HCT116 (cell line): ENCODE measurements around the gene CALCOCO1. TPM values are rescaled to one million over a fixed set of nuclear protein-coding genes. Genes with fewer than 3 reads are reported as not detected.

Experiments used
- ATAC-seq: fragments of 200-7000 bp; cut with Tn5 transposase; 2 replicates; pipeline ENCODE4 v1.9.1; 2020; ENCODE audit warnings: mild to moderate bottlenecking, moderate library complexity
- BruUV-seq: library from RNA; stranded (reverse); fragments of 400-500 nt; replicated peaks from 2 replicates; lab custom pipeline; 2021; lab: Mats Ljungman, UMichigan
- CTCF ChIA-PET: fragments of 300-600 bp; sonication (Branson Sonifier 250); formaldehyde crosslinking; loops from one replicate; lab custom pipeline; 2021; ENCODE audit warnings: antibody characterized with exemption; lab: Charles Lee
- POLR2A ChIA-PET: fragments of 300-600, 350-600 bp; sonication (Branson Sonifier 250); formaldehyde crosslinking; loops from one replicate; lab custom pipeline; 2021; ENCODE audit warnings: antibody characterized with exemption; lab: Charles Lee
- RAD21 ChIA-PET, 2 experiments: fragments of 300-600 bp; sonication (Branson Sonifier 250); formaldehyde crosslinking; loops; one replicate each; lab custom pipeline; 2023; ENCODE audit warnings: low total read pairs in 2 of 2; ENCODE audit not compliant: uncharacterized antibody in 2 of 2, unreplicated experiment in 2 of 2, low non-redundant PET in 1 of 2; lab: Charles Lee
- DNase-seq: peaks from one replicate; pipeline ENCODE4 v3.0.0-alpha.2; 2010; ENCODE audit warnings: low read depth, low spot score
- H2AFZ ChIP-seq: fragments of 200-600 bp; shearing (Covaris generic), sonication (generic); 2 replicates; pipeline ENCODE4 v1.6.1; 2017; ENCODE audit warnings: low read depth, mixed run types, mixed read lengths, antibody characterized with exemption, low read length; ENCODE audit not compliant: poor library complexity, severe bottlenecking
- H3K27ac ChIP-seq: 2 replicates; pipeline ENCODE4 v1.5.1; 2012; ENCODE audit warnings: low read depth, low read length
- H3K27me3 ChIP-seq: fragments of 200-600 bp; sonication (generic); 2 replicates; pipeline ENCODE4 v1.6.1; 2016; ENCODE audit warnings: mixed run types, low read length, mixed read lengths; ENCODE audit not compliant: insufficient read depth
- H3K36me3 ChIP-seq, 2 experiments: fragments of 200-500 bp in 1 of 2; fragments of 200-600 bp in 1 of 2; sonication (Bioruptor generic) in 1 of 2; sonication (generic) in 1 of 2; 2 replicates each; pipeline versions ENCODE4 v1.5.1 to v1.6.1; 2014 to 2016; ENCODE audit warnings: low read length in 2 of 2, inconsistent platforms in 1 of 2, mixed read lengths in 1 of 2, mixed run types in 1 of 2; ENCODE audit not compliant: insufficient read depth in 2 of 2, control insufficient read depth in 1 of 2
- H3K4me1 ChIP-seq, 2 experiments: fragments of 200-600 bp in 1 of 2; sonication (generic) in 1 of 2; 2 replicates each; pipeline versions ENCODE4 v1.5.1 to v1.6.1; 2012 to 2017; ENCODE audit warnings: low read length in 2 of 2, inconsistent platforms in 1 of 2, mild to moderate bottlenecking in 1 of 2, mixed read lengths in 1 of 2, mixed run types in 1 of 2, moderate library complexity in 1 of 2; ENCODE audit not compliant: insufficient read depth in 2 of 2, control insufficient read depth in 1 of 2
- H3K4me2 ChIP-seq: fragments of 200-600 bp; sonication (generic); 2 replicates; pipeline ENCODE4 v1.6.1; 2017; ENCODE audit warnings: mixed run types, low read length, mixed read lengths
- H3K4me3 ChIP-seq, 2 experiments: fragments of 200-600 bp in 1 of 2; sonication (generic) in 1 of 2; replicated peaks in 1 of 2; 2 replicates each; pipeline ENCODE4 v1.5.1; 2011 to 2016; ENCODE audit warnings: low read length in 2 of 2, control low read depth in 1 of 2, low read depth in 1 of 2, mild to moderate bottlenecking in 1 of 2, mixed read lengths in 1 of 2, mixed run types in 1 of 2
- H3K79me2 ChIP-seq: fragments of 200-600 bp; sonication (generic); 2 replicates; pipeline ENCODE4 v1.6.1; 2017; ENCODE audit warnings: mild to moderate bottlenecking, mixed run types, low read length, moderate library complexity, mixed read lengths; ENCODE audit not compliant: insufficient read depth
- H3K9ac ChIP-seq: fragments of 200-600 bp; sonication (generic); 2 replicates; pipeline ENCODE4 v1.6.1; 2016; ENCODE audit warnings: low read length, mixed read lengths
- H3K9me2 ChIP-seq: fragments of 200-600 bp; sonication (generic), shearing (Covaris generic); 2 replicates; pipeline ENCODE4 v1.6.1; 2017; ENCODE audit warnings: mixed run types, mild to moderate bottlenecking, moderate library complexity; ENCODE audit not compliant: insufficient read depth
- H3K9me3 ChIP-seq, 2 experiments: fragments of 200-500 bp in 1 of 2; fragments of 200-600 bp in 1 of 2; sonication (Bioruptor generic) in 1 of 2; sonication (generic) in 1 of 2; 2 replicates each; pipeline ENCODE4 v1.6.1; 2014 to 2017; ENCODE audit warnings: low read length in 2 of 2, mixed read lengths in 2 of 2, inconsistent platforms in 1 of 2, low read depth in 1 of 2, mild to moderate bottlenecking in 1 of 2, mixed run types in 1 of 2, moderate library complexity in 1 of 2; ENCODE audit not compliant: control insufficient read depth in 1 of 2, insufficient read depth in 1 of 2
- H4K20me1 ChIP-seq: fragments of 200-600 bp; sonication (generic), shearing (Covaris generic); 2 replicates; pipeline ENCODE4 v1.6.1; 2017; ENCODE audit warnings: mixed run types, mild to moderate bottlenecking, moderate library complexity; ENCODE audit not compliant: insufficient read depth
- ATF3 ChIP-seq: IDR thresholded peaks from 2 replicates; pipeline ENCODE4 v1.6.1; 2012
- CBX3 ChIP-seq: IDR thresholded peaks from 2 replicates; pipeline ENCODE4 v1.6.1; 2012; ENCODE audit warnings: low read depth
- ELF1 ChIP-seq: IDR thresholded peaks from 2 replicates; pipeline ENCODE4 v1.6.1; 2012; ENCODE audit warnings: low read depth, borderline replicate concordance
- EZH2 ChIP-seq: fragments of 200-600 bp; sonication (generic); IDR thresholded peaks from 2 replicates; pipeline ENCODE4 v1.6.1; 2017; ENCODE audit warnings: antibody characterized with exemption, mixed run types
- EZH2phosphoT487 ChIP-seq: fragments of 200-600 bp; IDR thresholded peaks from 2 replicates; pipeline ENCODE4 v1.6.1; 2018; ENCODE audit warnings: antibody characterized with exemption, borderline replicate concordance
- FOSL1 ChIP-seq: IDR thresholded peaks from 2 replicates; pipeline ENCODE4 v1.6.1; 2012; ENCODE audit warnings: low read depth
- POLR2A ChIP-seq: IDR thresholded peaks from 2 replicates; pipeline ENCODE4 v1.7.0; 2011; ENCODE audit warnings: borderline replicate concordance; ENCODE audit not compliant: insufficient read depth, insufficient read length; ENCODE audit errors: extremely low read depth
- POLR2AphosphoS5 ChIP-seq: IDR thresholded peaks from 2 replicates; pipeline ENCODE4 v1.6.1; 2011; ENCODE audit warnings: mild to moderate bottlenecking, low read depth, low read length, moderate library complexity
- REST ChIP-seq: IDR thresholded peaks from 2 replicates; pipeline ENCODE4 v1.6.1; 2012; ENCODE audit warnings: low read depth
- SIN3A ChIP-seq: IDR thresholded peaks from 2 replicates; pipeline ENCODE4 v1.6.1; 2012; ENCODE audit warnings: low read depth
- SP1 ChIP-seq: IDR thresholded peaks from 2 replicates; pipeline ENCODE4 v1.6.1; 2012; ENCODE audit warnings: low read depth
- SRF ChIP-seq: IDR thresholded peaks from 2 replicates; pipeline ENCODE4 v1.6.1; 2012; ENCODE audit warnings: low read depth
- YY1 ChIP-seq: IDR thresholded peaks from 2 replicates; pipeline ENCODE4 v1.6.1; 2011; ENCODE audit warnings: low read length, low read depth, moderate library complexity, mild to moderate bottlenecking; ENCODE audit not compliant: insufficient replicate concordance; ENCODE audit errors: extremely low read depth
- ZBTB33 ChIP-seq: IDR thresholded peaks from 2 replicates; pipeline ENCODE4 v1.6.1; 2011; ENCODE audit warnings: mild to moderate bottlenecking, low read length, moderate library complexity; ENCODE audit not compliant: insufficient replicate concordance; ENCODE audit errors: extremely low read depth
- ZFX ChIP-seq: fragments of 450-650 bp; IDR thresholded peaks from 2 replicates; pipeline ENCODE4 v1.6.1; 2017
- ZNF274 ChIP-seq: fragments of 200-500 bp; sonication (Bioruptor generic); IDR thresholded peaks from 2 replicates; pipeline ENCODE4 v1.6.1; 2014; ENCODE audit warnings: mild to moderate bottlenecking, low read depth, low read length, inconsistent platforms
- intact Hi-C: fragments of 100-400 bp; cut with micrococcal nuclease; formaldehyde crosslinking; loops from 2 replicates; pipeline ENCODE4 v1.10.0; 2022
- total RNA-seq: library from RNA; stranded (reverse); gene quantifications from one replicate; pipeline ENCODE4 v1.2.1, GENCODE V29; 2021; ENCODE audit not compliant: unreplicated experiment

The CALCOCO1 gene
- total RNA-seq, 1 experiment from 2014 or later: 42.6 TPM

- no peaks in the 10 kb centered on the region for H3K79me2 ChIP-seq
- no peaks in the 10 kb centered on the region for H3K36me3 ChIP-seq
- H4K20me1 ChIP-seq: no peaks in the 10 kb centered on the region
- intact Hi-C loops: no loop called here
- no peak overlapping the region for H2AFZ ChIP-seq
- H3K27ac ChIP-seq: no peak overlapping the region
- CTCF ChIA-PET: interaction anchor here (1.0 to 6.2 kb wide), 10 partner anchors 8 to 457 kb away, joined by 3 to 146 read pairs (median 6); partner anchors contain the start of gene TARBP2
- H3K4me3 ChIP-seq: no peak overlapping the region
- H3K27me3 ChIP-seq: no peaks in the 10 kb centered on the region
- POLR2A ChIA-PET: interaction anchor here (1.5 kb wide), 1 partner anchor 12 kb away, joined by 5 read pairs; no protein-coding TSS in a partner anchor
- no peaks in the 10 kb centered on the region for H3K9me3 ChIP-seq
- H3K4me2 ChIP-seq: no peak overlapping the region
- no peak overlapping the region for H3K9ac ChIP-seq
- TF ChIP-seq SRF (no peak), ELF1 (no peak), POLR2A (no peak), EZH2 (no peak), ZNF274 (no peak), CBX3 (no peak), FOSL1 (no peak), ZFX (no peak), SIN3A (no peak)
- TF ChIP-seq, all 23 proteins: peak for 0
- Histone ChIP-seq H3K9me2 (no peaks in the 10 kb centered on the region), H3K4me1 (peaks cover 0 to 9% of the 10 kb centered on the region in 2 experiments; a peak in 1 of 4 replicates)
- RAD21 ChIA-PET: no interaction called here
- BruUV-seq: no TSS peak
- DNase-seq (no peak), ATAC-seq (no peak)
These were observed 17.5 kb upstream of the CALCOCO1 start for GRCh38 chr12:53744751-53745150.

GRCh38 chr12:53744130-53744441 is 16.8 kb upstream of the CALCOCO1 start:
- Histone ChIP-seq H3K27me3 (no peaks in the 10 kb centered on the region), H3K4me1 (peaks cover 0 to 9% of the 10 kb centered on the region in 2 experiments; a peak in 1 of 4 replicates), H3K79me2 (no peaks in the 10 kb centered on the region), H3K9me3 (no peaks in the 10 kb centered on the region), H3K4me3 (no peak overlapping the region), H2AFZ (no peak overlapping the region), H3K4me2 (no peak overlapping the region), H3K36me3 (no peaks in the 10 kb centered on the region), H3K9me2 (no peaks in the 10 kb centered on the region), H3K9ac (no peak overlapping the region), H3K27ac (no peak overlapping the region), H4K20me1 (no peaks in the 10 kb centered on the region)
- CTCF ChIA-PET: interaction anchor here (0.8 to 6.2 kb wide), 17 partner anchors 10 to 256 kb away, joined by 3 to 146 read pairs (median 4); partner anchors contain the start of genes HOXC9 and TARBP2
- ATAC-seq: no peak
- RAD21 ChIA-PET: interaction anchor here (0.5 to 1.8 kb wide), 4 partner anchors 42 to 48 kb away, joined by 3 to 8 read pairs (median 4); no protein-coding TSS in a partner anchor
- no TSS peak for BruUV-seq
- no peak for DNase-seq
- POLR2A ChIA-PET: interaction anchor here (0.9 to 1.0 kb wide), 2 partner anchors 42 to 236 kb away, joined by 3 to 5 read pairs; no protein-coding TSS in a partner anchor
- intact Hi-C loops: no loop called here
- TF ChIP-seq ZBTB33 (no peak), YY1 (no peak), SP1 (no peak), POLR2AphosphoS5 (no peak), REST (no peak), ZNF274 (no peak), EZH2phosphoT487 (no peak), ATF3 (no peak), EZH2 (no peak)
